Hepatocyte (in vitro differentiated cells): Measurements from ENCODE around the gene CCDC167.

Experiments
- CTCF ChIP-seq: fragments of 200-600 bp; sonication (generic); IDR thresholded peaks from 2 replicates; pipeline ENCODE4 v1.5.1; 2016; ENCODE audit warnings: antibody characterized with exemption, mild to moderate bottlenecking; ENCODE audit not compliant: poor library complexity
- EZH2 ChIP-seq: fragments of 200-600 bp; sonication (generic); IDR thresholded peaks from 2 replicates; pipeline ENCODE4 v1.6.1; 2016; ENCODE audit warnings: antibody characterized with exemption, mild to moderate bottlenecking, borderline replicate concordance
- EZH2phosphoT487 ChIP-seq: fragments of 200-600 bp; sonication (generic); IDR thresholded peaks from one replicate; pipeline ENCODE4 v1.6.1; 2018; ENCODE audit warnings: antibody characterized with exemption, mild to moderate bottlenecking, low read depth, moderate library complexity; ENCODE audit not compliant: unreplicated experiment, severe bottlenecking

- TF ChIP-seq CTCF (no peak), EZH2 (no peak), EZH2phosphoT487 (no peak)
Measured at GRCh38 chr6:37484786-37485170, 14.9 kb downstream of the CCDC167 start.
